Activated T-helper 1 cell treated with anti-CD3 and anti-CD28 coated beads, Interleukin-2, amount 50 U/mL, for 16 hours (primary cell): ENCODE measurements around the gene AMOTL1.

Experiments
- DNase-seq, 2 donors: peaks; one replicate each; pipeline ENCODE4 v3.0.0-alpha.2; 2020; ENCODE audit warnings: low read depth in 1 of 2, low spot score in 1 of 2

Gene AMOTL1

DNA sequence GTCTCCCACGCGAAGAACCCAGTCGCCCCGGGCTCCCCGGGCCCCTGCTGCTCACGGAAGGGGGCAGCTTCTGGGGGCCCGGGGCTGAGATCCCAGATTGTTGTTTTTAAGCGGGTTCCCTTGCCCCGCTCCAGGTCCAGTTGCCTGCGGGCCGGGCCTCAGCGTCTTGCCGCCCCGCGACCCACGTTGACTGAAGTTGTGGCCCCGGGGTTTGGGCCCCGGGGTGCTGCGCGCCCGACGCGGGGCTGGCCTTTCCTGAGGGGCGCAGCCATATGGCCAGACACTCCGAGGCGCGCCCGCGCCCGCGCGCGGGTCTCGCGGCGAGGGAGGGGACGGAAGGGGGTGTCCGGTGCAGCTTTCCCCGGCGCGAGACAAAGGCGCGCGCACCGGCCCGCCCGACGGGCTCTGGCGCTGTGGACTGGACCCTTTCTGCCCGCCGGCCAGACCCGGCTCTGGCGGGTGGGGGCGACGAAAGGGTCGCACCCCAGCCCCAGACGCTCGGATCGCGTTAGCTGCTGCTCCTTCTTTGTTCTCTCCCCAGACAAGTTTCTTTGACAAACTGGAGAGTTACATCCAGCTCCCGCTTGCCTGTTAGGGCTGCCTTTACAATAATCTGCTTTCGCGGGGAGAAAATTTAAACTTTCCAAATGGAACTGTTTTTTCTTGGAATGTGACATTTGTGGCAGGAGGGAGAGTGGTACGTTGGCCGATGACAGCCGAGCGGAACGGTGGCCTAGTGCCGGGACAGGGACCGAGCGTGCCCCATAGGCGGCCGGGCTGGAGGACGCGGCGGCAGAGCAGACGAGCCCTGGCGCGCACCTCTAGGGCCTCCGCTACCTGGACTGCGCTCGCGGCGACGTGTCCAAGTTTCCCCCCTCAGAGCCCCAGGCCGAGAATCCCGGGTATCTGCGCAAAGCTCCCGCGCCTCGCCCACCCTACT, 716 bp downstream of the AMOTL1 start:
- no peak for DNase-seq

- DNase-seq = no peak
These were observed 1.7 kb downstream of the AMOTL1 start for GRCh38 chr11:94769880-94770279.

DNA sequence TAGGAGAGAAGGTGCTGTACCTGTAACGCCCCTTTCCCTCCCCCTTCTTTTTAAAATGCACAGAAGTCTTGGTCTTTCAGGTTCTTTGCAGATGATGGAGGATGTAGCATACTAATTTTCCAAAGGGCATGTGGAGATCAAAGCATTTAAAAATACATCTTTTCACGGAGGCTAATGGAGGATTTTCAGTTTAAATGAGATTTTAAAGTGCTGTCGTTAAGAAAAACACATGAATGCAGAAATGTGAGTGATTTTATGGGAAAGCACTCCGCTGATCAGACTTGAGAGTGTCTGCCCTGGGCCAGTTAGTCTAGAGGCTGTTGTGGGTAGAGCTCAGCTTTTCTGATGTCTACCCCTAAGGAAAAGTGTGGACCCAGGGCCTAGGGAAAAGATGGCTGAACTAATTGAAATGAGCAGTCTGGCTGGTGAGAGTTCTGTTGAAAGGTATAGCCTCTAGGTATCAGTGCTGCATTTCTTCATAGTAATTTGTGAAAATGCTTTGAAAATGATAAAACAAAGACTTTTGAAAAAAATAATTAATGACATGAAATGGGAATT, 2.5 kb downstream of the AMOTL1 start:
- DNase-seq = no peak

- DNase-seq = no peak
These were observed 3.2 kb downstream of the AMOTL1 start for GRCh38 chr11:94771390-94771789.

- DNase-seq = no peak
These were observed 3.8 kb downstream of the AMOTL1 start for GRCh38 chr11:94771951-94772350.

- no peak for DNase-seq
These were observed 5.7 kb downstream of the AMOTL1 start for GRCh38 chr11:94773842-94774241.

DNA sequence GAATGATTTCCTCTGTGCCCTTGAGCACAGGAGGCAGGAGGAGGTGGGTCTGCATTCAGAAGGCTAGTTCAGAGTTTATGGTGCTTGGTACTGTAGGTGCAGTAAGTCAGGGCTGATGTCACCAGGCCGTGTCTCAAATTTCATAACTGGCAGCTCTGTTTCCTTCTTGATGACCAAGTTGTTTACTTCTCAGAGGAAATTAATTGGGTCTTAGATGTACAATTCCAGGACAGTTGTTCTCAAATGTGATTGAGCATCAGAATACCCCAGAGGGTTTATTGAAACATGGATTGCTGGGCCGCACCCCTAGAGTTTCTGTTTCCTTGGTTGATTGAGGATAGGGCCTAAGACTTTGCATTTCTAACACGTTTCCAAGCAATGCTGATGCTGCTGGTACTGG, 6.2 kb downstream of the AMOTL1 start:
- DNase-seq = no peak

- DNase-seq = no peak
These were observed 7.6 kb downstream of the AMOTL1 start for GRCh38 chr11:94775567-94776327.

DNA sequence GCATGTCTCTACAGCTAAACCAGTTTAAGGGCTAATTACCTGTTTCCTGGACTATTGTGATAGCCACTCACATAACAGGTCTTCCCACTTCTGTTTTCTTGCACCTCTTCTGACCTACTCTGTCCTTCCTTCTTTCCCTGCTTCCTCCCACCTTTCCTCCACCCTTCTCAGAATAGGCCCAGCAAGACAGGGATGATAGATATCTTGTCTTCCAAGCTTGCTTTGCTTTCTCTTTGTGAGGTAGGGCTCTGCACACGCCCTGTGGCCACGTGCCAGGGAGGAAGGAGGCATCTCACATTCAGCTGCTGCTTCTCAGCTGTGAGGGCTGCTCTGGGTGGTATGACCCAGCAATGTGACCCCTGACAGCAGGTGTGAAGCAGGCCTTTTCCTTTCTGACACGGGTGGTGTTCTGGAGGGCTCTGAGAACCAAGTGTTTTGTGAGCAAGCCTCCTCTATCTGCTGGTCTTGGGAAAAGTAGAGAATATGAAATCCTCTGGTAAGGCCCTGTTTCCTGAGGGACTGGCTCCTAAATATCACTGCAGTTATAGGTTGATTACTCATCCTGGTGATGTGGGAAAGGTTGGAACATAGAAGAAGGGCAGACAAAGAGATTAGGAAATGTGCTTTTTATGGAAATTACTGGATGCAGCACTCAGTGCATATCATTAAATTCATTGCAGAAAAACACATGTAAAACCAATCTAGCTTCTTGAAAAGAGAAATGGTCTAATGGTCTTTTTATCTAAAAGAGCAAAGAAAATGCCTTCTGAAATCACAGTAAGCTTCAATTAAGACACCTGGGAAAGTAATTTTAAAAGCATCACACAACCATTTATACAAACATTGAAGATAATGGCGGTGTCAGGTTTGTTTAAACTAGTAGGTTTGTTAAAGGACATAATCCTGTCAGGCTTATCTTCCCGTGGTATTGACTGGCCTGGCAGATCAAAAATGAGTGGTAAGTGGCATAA, 8.5 kb downstream of the AMOTL1 start:
- no peak for DNase-seq

DNA sequence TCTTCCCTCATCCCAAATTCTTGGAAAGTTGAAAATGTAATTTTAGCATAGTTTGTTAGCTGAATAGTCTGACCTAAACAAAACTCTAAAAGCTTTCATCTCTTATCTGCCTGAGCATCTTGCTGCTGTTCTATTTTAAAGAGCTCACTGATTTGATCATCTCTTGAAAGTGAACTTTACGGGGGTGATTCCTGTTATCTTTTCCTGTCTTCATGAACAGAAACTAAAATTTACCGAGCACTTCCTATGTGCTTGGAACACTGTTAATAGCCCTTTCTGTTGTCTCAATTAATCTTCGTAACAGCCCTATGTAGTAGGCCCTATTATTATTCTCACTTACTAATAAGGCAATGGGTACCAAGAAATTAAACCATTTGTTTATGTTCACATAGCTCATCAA, 12.3 kb downstream of the AMOTL1 start:
- no peak for DNase-seq

GRCh38 chr11:94781837-94782236, 13.7 kb downstream of the AMOTL1 start:
- no peak for DNase-seq

DNA sequence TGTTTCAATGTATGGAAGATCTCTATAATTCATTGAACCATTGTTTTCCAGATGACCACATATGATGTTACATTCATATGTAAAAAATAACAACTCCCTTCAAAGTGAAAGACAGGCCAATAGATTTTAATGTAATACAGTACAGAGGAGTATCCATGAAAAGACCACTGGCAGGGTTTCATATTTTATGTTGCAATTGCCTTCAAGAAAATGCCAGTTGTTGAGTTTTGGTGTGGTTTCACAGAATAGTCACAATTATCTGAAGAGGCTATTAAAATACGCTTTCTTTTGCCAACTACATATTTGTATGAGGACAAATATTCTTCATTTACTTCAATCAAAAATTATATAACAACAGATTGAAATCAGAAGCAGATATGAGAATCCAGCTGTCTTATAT, 14.3 kb downstream of the AMOTL1 start:
- no peak for DNase-seq

- DNase-seq = no peak
These were observed 16.7 kb downstream of the AMOTL1 start for GRCh38 chr11:94784884-94785283.

- DNase-seq = no peak
These were observed 17.4 kb downstream of the AMOTL1 start for GRCh38 chr11:94785509-94785908.

DNA sequence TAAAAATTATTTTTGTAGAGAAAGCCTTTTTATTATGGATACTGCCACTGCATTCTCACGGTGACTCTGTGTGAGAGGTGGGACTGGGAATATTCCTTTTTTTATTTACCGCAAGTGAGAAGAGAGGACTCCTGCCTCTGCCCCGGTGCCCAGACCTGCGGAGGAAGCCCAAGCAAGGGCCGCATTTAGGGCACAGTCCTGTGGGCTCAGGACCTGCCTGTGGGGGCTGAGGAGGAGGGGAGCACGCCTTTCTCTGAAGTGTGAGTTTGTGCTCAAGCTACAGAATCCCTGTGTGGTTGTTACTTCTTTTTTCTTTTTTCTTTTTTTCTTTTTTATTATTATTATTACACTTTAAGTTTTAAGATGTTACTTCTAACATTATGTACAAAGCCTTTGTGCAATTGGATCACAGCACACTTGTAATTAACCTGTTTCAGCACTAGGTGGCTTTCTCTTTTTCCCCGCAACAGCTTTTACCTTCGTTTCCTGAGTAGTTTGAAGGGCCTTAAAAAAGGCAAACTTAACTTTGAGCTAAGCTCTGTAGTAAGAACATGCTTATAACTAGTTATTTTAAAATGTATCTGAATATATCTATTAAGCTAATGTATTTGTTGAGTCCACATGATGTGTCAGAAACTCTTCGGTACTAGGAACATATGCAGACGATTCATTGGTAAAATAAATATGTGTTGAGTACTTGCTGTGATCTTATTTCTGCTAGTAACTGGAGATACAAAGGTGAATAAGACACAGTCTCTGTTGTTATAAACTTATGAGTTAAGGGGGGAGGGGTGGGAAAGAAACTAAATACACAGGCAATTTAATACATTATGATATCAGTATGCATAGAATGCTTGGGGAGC, 18.3 kb downstream of the AMOTL1 start:
- no peak for DNase-seq

GRCh38 chr11:94787801-94788200, 19.6 kb downstream of the AMOTL1 start:
- DNase-seq = no peak

GRCh38 chr11:94788396-94788795, 20.2 kb downstream of the AMOTL1 start:
- DNase-seq = no peak

- no peak for DNase-seq
These were observed 22.0 kb downstream of the AMOTL1 start for GRCh38 chr11:94790197-94790596.

DNA sequence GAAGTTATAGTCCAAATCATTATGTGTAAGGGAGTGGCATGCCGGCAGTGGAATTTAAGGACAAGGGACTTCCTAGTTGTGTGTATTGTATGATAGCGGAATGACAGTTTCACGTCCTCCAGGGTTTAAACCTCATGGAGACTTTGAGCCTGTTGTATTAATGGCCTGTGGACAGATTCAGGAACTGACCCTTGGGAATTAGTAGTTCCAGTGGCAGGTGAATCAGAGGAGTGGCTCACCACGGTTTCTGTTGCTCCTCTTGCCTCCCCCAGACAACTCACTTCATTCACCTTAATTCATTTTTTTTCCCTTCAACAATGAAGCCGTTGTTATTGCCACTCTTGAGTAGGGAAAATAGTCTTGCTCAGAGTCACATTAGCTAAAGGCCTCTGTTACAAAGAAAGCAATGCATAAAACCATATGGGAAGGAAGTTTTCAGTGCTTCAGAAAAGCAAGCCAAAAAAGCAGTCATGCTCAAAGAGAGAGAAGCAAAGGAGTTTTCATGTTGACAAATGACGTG, 22.6 kb downstream of the AMOTL1 start:
- no peak for DNase-seq
